Measurements from ENCODE around the gene ADAMTSL3.
"Not testable (repeated sequence)": the region's sequence is repeated elsewhere in the genome, so short reads cannot be mapped to it uniquely, and the experiment has no call there.

ADAMTSL3 gene

DNA sequence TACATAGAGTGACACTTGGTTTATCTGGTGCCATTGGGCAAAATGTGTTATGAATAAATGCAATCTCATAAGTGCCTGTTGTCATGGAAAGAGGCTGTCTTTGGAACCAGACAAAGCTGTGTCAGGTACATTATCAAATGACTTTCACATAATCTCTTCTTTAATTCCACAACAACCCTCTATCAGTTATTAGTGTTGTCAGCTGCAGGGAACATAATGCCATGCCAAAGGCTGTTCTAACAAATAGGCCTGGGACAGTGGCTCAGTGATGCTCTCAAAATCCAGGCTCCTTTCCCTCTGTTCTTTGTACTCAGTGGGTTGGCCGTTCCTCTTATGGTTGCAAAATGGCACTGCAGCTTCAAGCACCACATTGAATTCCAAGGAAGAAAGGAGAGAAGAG is 91.8 kb downstream of the ADAMTSL3 start:
- no peak for DNase-seq (ENCODE audit: low read depth in 3 of 3, low spot score in 1 of 3)

DNA sequence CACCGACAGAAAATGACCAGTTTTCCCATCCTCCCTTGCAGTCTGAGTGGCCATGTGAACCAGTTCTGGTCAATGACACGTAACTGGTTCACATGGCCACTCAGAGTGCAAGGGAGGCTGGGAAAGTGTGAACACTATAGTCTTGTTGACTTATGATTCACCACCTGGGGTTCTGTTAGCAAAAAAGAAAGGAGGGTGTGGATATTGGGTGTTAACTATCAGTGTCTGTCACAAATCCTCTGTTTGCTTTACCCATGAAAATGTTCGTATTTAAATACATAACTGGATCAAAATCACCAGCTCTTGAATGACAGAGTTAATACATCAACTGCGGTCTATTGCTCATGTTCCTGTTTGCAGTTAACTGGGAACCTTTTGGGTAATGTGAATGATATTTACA is 92.3 kb downstream of the ADAMTSL3 start:
- DNase-seq (ENCODE audit: low read depth in 3 of 3, low spot score in 1 of 3), result no peak

DNA sequence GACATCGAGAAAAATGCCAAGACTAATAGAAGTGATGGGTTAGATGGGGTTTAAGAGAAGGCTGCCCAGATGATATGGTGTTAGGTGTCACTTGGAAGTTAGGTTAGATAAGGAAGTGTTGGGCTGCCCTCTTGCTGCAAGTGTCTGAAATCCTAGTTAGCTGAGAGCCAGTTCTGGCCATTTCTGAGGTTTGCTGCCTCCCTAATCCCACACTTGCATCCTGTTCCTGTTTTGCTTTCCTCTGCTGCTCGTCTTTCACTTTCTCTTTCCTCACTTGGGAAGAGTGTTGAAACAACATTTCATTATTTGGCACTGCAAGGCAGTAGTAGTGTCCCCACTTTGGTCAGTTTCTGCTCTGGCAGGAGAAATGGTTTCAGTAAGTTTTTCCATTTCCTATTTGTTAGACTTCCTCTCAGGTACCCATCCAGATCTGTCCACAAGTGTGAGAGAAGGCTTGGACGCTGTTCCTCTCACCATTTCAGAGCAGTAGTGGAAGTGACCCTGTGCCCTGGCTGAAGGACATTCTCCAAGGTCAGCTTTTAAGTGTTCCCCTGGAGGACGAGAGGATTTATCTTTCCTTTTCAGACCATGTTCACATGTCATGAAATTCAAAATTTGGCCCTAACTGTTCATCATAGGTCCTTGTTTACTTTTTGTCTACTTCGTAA is 93.3 kb downstream of the ADAMTSL3 start:
- DNase-seq (ENCODE audit: low read depth in 3 of 3, low spot score in 1 of 3), result no peak

DNA sequence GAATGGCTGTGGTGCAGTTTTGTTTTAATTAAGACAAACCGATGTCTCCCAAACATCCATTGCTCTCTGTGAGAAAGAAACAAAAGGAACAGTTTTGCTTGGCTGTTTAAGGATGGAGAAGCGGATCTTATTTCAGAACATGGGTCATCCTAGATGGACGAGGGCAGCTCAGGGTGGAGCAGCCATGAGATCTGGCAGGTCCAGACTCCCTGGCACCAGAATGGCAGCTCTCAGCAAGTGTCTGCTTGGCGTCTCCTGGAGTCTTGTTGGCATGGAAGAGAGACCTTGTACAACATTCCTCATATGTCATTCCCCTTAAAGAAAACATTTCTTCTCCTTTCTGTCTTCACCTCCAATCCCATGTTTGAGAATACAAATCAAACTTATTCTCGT is 93.8 kb downstream of the ADAMTSL3 start:
- DNase-seq (ENCODE audit: low read depth in 3 of 3, low spot score in 1 of 3), result no peak

DNA sequence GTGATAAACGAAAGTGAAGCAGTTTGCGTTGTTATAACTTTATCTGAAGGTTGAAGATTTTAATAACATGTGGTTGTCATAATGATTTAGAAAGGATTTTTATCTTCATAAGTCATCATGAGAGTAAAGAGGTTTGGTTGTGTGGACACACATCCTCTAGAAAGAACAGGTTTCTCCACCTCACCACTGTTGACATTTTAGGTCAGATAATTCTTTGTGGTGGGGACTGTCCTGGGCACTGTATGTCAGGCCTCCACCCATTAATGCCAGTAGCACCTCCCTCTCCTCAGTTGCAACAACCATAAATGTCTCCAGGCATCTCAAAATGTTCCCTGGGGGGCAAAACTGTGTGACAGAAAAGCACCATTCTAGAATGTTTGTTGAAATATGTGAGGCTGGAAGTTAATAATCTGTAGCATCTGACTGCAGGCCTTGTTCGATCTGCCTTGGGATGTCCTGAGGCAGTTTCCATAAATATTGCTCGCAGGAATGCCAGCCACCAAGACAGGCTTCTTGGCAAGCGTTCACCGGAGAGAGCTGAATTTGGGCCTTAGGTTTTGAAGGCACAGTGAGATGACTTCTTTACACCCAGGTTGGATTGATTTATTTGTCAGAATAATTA is 100.1 kb downstream of the ADAMTSL3 start:
- DNase-seq (ENCODE audit: low read depth in 3 of 3, low spot score in 1 of 3), result no peak

DNA sequence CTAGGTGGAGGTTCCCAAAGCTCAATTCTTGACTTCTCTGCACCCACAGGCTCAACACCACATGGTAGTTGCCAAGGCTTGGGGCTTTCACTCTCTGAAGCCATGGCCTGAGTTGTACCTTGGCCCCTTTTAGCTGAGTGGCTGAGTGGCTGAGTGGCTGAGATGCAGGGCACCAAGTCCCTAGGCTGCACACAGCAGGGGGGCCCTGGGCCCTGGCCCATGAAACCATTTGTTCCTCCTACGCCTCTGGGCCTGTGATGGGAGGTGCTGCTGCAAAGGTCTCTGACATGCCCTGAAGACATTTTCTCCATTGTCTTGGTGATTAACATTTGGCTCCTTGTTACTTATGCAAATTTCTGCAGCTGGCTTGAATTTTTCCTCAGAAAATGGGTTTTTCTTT is 103.4 kb downstream of the ADAMTSL3 start:
- not testable (repeated sequence) for DNase-seq (ENCODE audit: low read depth in 3 of 3, low spot score in 1 of 3)

DNA sequence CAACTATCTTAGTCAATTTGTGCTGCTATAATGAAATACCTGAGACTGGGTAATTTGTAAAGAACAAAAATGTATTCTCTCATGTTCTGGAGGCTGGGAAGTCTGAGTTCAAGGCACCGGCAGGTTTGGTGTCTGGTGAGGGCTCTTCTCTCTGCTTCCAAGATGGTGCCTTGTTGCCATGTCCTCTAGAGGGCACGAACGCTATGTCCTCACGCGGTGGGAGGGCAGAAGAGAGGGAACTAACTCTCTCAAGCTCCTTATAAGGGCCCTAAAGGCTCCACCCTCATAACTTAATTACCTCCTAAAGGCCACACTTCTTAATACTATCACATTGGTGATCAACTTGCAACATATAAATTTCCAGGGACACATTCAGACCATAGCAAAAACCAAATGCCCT is 108.4 kb downstream of the ADAMTSL3 start:
- DNase-seq (ENCODE audit: low read depth in 3 of 3, low spot score in 1 of 3), result no peak

DNA sequence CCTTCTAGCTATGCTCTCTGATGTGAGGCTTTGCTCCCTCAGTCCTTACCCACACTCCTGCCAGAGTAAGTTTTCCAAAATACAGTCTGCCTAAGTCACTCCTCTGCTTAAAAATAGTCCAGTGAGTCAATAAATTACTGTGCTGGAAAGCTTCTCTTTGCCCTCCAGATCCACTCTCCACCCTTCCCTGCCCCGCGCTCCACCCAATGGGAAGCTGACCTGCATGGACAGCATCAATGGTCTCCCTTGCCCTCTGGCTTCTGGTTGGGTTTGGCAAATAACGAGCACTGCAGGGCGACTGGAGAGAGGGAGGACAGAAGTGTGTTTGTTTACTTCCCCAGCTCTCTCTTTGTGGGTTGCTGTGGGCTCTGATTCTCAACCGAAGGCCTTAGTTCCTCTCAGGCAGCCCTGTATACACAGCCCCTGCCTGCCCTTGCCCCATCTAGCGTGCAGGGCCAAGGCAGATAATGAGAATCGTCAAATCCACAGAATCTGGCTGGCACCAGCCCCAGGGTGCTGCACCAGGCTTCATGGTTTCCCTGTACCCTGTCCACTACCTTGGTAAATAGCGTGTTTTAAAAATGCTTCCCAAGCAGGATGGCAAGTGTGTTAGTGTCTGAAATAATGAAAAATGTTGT is 110.4 kb downstream of the ADAMTSL3 start:
- no peak for DNase-seq (ENCODE audit: low read depth in 3 of 3, low spot score in 1 of 3)

DNA sequence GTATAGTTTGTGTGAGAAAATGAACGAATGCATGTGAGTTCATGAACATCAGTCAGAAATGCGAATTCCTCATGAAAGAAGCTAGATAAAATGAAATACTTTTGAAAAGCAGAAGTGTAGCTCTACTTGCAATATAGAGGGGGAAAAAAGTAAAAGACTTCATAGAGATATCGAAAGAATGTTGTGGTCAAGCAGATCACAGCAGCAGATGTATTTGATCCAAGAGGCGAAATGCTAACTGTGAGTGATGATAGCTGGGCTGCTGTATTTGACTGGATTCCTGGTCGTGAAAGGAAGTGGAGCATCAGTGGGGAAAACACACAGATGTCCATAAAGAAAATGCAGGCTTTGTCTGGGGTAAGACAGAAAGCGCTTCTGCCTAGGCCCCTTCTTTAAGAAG is 112.4 kb downstream of the ADAMTSL3 start:
- no peak for DNase-seq (ENCODE audit: low read depth in 3 of 3, low spot score in 1 of 3)

DNA sequence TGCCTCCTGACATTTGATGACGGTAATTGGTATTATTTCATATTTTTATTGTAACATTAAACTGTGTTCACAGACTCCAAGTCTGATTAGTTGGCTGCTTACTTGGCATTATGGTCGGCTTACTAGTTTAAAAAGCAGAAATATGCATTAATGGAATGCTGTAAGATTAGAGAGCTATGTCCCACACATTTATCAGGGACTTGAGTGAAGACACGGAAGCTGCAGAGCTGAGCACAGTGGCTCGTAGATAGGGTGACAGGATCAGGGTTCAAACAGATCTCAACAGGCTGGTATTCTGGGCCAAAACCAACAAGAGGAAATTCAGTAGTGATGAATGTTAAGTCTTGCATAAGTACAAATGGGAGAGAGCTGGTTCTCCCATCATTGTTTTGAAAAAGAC is 113.8 kb downstream of the ADAMTSL3 start:
- DNase-seq (ENCODE audit: low read depth in 3 of 3, low spot score in 1 of 3), result no peak

DNA sequence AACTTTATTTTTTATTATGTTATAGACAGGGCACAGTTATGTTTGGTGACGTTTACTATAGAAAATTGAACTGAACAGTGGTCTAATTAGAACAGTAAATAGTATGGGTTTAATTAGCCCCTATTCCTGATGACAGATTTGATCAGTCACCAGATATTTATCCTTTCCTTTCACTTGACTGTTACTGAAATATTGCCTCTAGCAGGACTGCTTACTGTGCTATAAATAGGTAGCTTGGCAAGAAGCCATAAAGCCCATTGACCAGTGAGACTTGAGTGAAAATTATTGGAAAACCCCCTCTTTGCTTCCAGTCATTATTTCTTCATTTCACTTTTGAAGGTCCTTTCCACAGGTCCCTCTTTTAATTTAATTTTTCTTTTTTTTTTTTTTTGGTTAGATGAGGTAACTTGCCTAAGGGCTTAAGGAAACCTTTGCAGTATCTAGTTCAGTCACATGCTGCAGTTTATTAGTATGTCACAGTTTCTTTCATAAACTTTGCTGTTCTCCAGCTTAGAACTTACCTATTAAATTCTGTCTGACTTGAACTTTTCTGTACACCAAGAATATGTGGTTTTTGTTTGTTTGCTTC is 115.6 kb downstream of the ADAMTSL3 start:
- no peak for DNase-seq (ENCODE audit: low read depth in 3 of 3, low spot score in 1 of 3)

DNA sequence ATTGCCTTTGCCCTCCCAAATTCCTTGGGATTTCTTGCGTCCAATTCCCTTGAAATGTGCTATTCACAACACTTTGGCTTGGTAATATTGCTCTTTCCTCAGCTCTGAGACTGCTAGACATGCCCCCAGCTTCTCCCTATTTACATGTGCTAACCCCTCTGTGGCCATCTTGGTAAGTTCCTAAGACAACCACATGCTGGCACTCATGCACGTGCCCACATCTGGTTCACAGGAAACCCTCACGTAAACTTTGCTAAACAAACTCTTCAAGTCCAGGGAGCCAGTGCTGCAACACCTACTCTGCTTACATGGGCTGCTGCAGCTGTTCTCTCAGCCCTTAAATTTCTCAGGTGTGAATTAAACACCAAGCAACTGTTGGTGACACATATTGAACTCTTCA is 121.8 kb downstream of the ADAMTSL3 start:
- no peak for DNase-seq (ENCODE audit: low read depth in 3 of 3, low spot score in 1 of 3)

DNA sequence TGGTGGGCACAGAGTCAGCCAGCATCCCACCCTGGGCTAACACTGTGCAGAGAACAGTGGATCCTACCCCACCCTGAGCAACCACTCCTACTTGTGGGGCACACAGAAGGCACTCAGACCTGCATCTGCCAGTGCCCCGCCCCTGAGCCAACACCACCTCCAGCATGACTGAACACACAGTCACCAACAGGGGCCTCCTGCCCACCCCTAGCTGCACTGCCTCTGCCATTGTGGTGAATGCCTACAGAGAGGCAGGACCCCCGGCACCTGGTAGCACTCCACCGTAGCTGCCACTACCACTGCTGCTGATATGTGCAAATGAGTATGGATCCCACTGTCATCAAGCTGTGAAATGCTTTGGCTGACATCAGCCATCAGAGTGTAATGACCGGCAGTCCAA is 123.1 kb downstream of the ADAMTSL3 start:
- DNase-seq (ENCODE audit: low read depth in 3 of 3, low spot score in 1 of 3), result no peak

DNA sequence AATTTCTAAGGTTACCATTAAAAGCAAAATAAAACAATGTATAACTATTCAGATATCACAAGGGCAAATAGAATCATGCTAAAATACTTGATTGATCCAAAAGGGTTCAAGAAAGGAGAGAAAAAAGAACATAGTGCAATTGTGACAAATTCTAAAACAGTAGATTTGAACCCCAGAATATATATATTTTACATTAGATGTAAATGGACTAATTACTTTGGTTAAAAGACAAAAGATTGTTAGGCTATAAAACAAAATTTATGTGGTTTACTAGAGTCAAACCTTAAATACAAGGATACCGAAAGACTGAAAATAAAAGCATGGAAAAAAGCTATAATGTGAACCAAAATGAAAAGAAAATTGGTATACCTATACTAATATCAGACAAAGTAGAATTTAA is 129.3 kb downstream of the ADAMTSL3 start:
- no peak for DNase-seq (ENCODE audit: low read depth in 3 of 3, low spot score in 1 of 3)

DNA sequence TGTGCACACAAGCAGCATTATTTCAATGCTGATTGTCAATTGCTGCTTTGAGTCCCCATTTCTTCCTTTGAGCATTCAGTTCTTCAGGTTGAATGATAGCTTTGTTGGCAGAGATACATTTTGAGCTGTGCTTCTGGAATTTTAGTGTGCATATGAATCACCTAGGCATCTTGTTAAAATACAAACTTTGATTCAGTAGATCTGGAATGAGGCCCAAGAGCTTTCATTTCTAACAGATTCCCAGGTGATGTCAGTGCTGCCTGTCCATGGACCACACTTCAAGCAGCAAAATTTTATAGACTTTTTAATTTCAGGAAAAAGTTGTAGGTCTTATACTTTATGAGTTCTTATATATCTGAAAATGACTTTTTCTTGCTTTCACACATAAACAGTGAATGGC is 131.1 kb downstream of the ADAMTSL3 start:
- DNase-seq (ENCODE audit: low read depth in 3 of 3, low spot score in 1 of 3), result no peak

DNA sequence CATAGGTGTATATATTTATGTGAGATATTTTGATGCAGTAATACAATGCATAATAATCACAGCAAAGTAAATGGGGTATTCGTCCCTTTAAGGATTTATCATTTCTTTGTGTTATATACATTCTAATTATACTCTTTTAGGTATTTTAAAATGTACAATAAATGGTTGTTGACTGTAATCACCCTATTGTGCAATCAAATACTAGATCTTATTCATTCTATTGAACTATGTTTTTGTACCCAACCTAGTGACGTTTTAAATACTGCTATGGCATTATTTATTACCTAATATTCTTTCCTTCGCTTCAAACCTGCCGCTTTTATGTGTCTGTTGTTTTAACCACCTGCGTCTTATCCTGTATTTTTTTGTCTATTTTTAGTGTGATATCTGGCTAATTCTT is 132.4 kb downstream of the ADAMTSL3 start:
- DNase-seq (ENCODE audit: low read depth in 3 of 3, low spot score in 1 of 3), result no peak

DNA sequence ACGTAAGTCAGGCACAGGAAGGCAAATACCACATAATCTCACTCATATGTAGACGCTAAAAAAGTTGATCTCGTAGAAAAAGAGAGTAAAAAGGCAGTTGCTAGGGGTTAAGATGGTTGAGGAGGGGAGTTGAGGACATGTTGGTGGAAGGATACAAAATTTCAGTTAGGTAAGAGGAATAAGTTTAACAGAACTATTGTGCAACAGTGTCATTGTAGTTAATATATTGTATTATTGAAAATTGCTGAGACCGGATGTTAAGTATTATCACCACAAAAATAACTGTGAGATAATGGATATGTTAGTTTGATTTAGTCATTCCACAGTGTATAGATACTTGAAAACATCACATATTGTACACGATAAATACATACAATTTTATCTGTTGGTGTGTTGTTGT is 139.1 kb downstream of the ADAMTSL3 start:
- DNase-seq (ENCODE audit: low read depth in 3 of 3, low spot score in 1 of 3), result no peak

DNA sequence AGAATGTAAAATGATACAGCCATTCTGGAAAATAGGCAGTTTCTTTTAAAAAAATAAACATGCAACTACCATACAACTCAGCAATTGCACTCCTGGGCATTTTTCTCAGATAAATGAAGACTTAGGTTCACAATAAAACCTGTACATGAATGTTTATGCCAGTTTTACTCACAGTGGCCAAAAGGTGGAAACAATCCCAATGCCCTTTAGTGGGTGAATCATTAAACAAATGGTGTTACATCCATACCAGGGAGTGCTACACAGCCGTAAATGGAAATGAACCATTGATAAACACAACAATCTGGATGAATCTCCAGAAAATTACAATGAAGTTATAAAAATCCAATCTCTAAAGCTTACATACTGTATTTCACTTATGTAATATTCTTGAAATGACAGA is 140.3 kb downstream of the ADAMTSL3 start:
- no peak for DNase-seq (ENCODE audit: low read depth in 3 of 3, low spot score in 1 of 3)

DNA sequence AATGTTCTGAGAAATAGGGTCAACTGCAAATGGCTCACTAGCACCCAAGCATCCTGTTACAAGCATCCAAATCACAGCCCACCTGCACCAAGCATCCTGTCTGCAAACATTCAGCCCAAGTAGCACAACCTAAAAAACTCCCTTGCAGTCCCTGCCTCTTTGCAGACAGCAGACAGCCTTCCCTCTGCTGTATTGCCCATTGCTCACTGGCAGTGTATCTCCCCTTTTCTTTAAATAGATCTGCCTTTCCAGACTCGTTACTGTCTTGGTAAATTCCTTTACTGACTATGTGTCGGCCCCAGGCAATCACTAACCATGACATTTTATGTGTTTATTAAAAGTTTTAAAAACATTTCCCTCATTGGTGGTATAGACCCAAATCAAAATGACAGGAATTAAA is 155.4 kb downstream of the ADAMTSL3 start:
- no peak for DNase-seq (ENCODE audit: low read depth in 3 of 3, low spot score in 1 of 3)

DNA sequence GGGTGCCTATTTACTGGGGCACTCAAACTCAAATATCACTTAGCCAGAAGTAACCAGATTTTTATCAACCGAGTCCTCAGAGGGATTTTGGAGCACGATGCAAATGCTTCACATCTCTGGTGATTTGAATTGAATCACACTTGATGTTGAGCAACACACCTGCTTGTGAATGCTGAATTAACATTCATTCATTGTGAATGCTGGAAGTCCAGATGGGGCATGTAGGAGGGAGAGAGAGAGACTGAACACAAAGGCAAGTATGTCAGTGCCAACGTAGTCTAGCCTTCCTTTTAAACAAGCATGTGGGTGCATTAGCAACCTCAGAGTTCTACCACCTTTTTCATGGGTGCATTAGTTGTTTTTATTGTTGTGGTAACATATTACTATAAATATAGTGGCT is 156.2 kb downstream of the ADAMTSL3 start:
- DNase-seq (ENCODE audit: low read depth in 3 of 3, low spot score in 1 of 3), result no peak

DNA sequence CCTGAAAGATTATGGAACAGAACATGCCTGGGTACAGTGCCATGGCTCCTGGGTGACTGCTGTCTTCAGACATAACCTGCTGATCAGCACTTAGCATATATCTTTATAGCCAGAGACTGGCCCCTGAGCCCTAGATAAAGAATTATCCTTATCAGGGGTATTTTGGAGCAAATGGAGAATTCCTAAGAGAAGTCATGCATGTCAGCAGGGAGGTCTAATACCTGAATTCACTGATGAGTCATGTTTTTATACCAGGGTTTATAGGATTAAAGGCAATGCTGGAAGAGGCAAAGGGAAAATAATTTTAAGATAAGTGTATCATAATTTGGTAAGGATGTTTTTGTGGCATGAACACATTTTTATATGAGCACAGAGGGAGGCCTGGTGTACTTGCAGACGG is 159.8 kb downstream of the ADAMTSL3 start:
- no peak for DNase-seq (ENCODE audit: low read depth in 3 of 3, low spot score in 1 of 3)

DNA sequence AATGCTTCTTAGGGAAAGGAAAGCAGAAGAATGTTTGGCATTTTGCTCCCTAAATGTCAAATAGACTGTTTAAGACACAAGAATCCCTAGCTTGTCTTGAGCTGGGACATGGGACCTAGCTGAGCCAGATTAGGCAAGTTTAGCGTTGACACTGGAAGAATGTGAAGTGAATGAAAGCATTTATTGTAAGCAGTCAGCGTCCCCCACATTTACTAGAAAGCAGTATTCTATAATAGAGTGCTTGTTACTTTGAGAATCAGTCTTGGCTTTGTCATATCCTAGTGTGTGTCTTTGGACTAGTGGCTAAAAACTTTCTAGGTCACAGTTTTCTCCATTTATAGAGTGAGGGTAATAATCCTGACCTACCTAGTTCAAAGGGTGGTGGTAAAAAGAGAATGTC is 161.6 kb downstream of the ADAMTSL3 start:
- DNase-seq (ENCODE audit: low read depth in 3 of 3, low spot score in 1 of 3), result no peak
